ENCODE data around the gene SMPX.

- TF ChIP-seq CTCF (IDR thresholded peaks at IDR 0.05) = no peak
- no peak for TF ChIP-seq EP300 (IDR thresholded peaks at IDR 0.05)
- TF ChIP-seq POLR2AphosphoS5 (IDR thresholded peaks at IDR 0.05) = no peak
Observed at GRCh38 chrX:21666679-21667078, 91.2 kb downstream of the SMPX start.

All from stomach (tissue), 4 donors.